SK-N-MC (cell line): Measurements from ENCODE around the gene TNNC1.

Experiments used
- DNase-seq: peaks from one replicate; pipeline ENCODE4 v3.0.0-alpha.2; 2011; ENCODE audit warnings: low read depth, low spot score
- H3K27ac ChIP-seq: fragments of 200-600 bp; sonication (generic); 2 replicates; pipeline ENCODE4 v1.5.1; 2016; ENCODE audit warnings: mixed run types
- H3K36me3 ChIP-seq: fragments of 200-600 bp; sonication (generic); 2 replicates; pipeline ENCODE4 v1.6.1; 2017; ENCODE audit warnings: antibody characterized with exemption, low read length, mixed read lengths; ENCODE audit not compliant: insufficient read depth
- H3K4me3 ChIP-seq: fragments of 200-600 bp; sonication (generic); 2 replicates; pipeline ENCODE4 v1.5.1; 2016
- H3K9ac ChIP-seq: fragments of 200-600 bp; sonication (generic); 2 replicates; pipeline ENCODE4 v1.8.0; 2017; ENCODE audit warnings: mixed run types, mixed read lengths; ENCODE audit not compliant: insufficient read length
- H3K9me3 ChIP-seq: fragments of 200-600 bp; sonication (generic); 2 replicates; pipeline ENCODE4 v1.6.1; 2017; ENCODE audit warnings: low read depth, mild to moderate bottlenecking, antibody characterized with exemption, low read length, moderate library complexity, mixed read lengths
- EZH2 ChIP-seq: fragments of 200-600 bp; sonication (generic); IDR thresholded peaks from one replicate; pipeline ENCODE4 v1.6.1; 2017; ENCODE audit warnings: antibody characterized with exemption
- FOXP2 ChIP-seq: optimal IDR thresholded peaks from 2 replicates; pipeline ENCODE3; 2011; ENCODE audit warnings: mild to moderate bottlenecking, moderate library complexity; ENCODE audit not compliant: insufficient read depth; ENCODE audit errors: extremely low read length, control extremely low read depth
- POLR2AphosphoS5 ChIP-seq: IDR thresholded peaks from 2 replicates; pipeline ENCODE4 v1.6.1; 2012; ENCODE audit warnings: mild to moderate bottlenecking, low read depth, low read length, borderline replicate concordance

Gene TNNC1

DNA sequence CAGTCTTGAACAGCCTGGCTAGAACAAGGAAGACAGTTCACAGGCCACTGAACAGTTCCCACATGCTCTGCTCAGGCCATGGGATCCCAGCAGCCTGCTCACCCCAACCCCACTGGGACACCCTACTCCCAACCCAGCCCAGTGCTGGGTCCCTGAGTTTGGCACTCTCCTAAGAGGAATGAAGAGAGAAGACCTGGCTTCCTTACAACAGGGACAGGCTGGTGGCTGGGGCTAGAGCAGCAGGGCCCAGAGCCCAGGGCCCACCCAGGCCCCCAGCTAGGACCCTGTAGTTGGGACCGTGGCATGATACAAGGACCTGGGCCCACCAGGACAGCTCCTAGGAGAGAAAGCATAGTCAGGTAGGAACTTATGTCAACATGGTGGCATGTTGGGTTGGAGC is 52.3 kb downstream of the TNNC1 start:
- H3K9ac ChIP-seq = no peak overlapping the region
- DNase-seq = no peak
- no peak for TF ChIP-seq EZH2
- TF ChIP-seq POLR2AphosphoS5 = no peak
- TF ChIP-seq FOXP2 = no peak
- peaks cover 2% of the 10 kb centered on the region; the same call in 1 of the 2 replicates for H3K36me3 ChIP-seq
- no peaks in the 10 kb centered on the region for H3K9me3 ChIP-seq
- H3K4me3 ChIP-seq = no peak overlapping the region
- H3K27ac ChIP-seq = no peak overlapping the region
